ENCODE data around the gene SERTAD4.
"Not testable (repeated sequence)": the region's sequence is repeated elsewhere in the genome, so short reads cannot be mapped to it uniquely, and the experiment has no call there.

Gene SERTAD4

GRCh38 chr1:210262167-210262896, 29.7 kb downstream of the SERTAD4 start:
- no peak for DNase-seq

- DNase-seq, result no peak
Measured at GRCh38 chr1:210262897-210263272, 30.3 kb downstream of the SERTAD4 start.

GRCh38 chr1:210263963-210264362, 31.4 kb downstream of the SERTAD4 start:
- DNase-seq, result no peak

GRCh38 chr1:210264496-210265380, 32.1 kb downstream of the SERTAD4 start:
- no peak for DNase-seq

GRCh38 chr1:210265392-210265955, 32.9 kb downstream of the SERTAD4 start:
- not testable (repeated sequence) for DNase-seq

GRCh38 chr1:210269981-210270380, 37.4 kb downstream of the SERTAD4 start:
- no peak for DNase-seq

GRCh38 chr1:210272666-210273065, 40.1 kb downstream of the SERTAD4 start:
- DNase-seq, result no peak

- no peak for DNase-seq
Measured at GRCh38 chr1:210280221-210280620, 47.6 kb downstream of the SERTAD4 start.

- no peak for DNase-seq
Measured at GRCh38 chr1:210288116-210288515, 55.5 kb downstream of the SERTAD4 start.

- no peak for DNase-seq
Measured at GRCh38 chr1:210289248-210289647, 56.7 kb downstream of the SERTAD4 start.

- no peak for DNase-seq
Measured at GRCh38 chr1:210291081-210291764, 58.6 kb downstream of the SERTAD4 start.

GRCh38 chr1:210291786-210292230, 59.2 kb downstream of the SERTAD4 start:
- DNase-seq, result no peak

- DNase-seq, result no peak
Measured at GRCh38 chr1:210292231-210292871, 59.8 kb downstream of the SERTAD4 start.

- DNase-seq, result no peak
Measured at GRCh38 chr1:210293171-210293607, 60.6 kb downstream of the SERTAD4 start.

GRCh38 chr1:210294999-210295745, 62.6 kb downstream of the SERTAD4 start:
- DNase-seq, result no peak

Data from NK-92 treated with Interleukin-12 subunit alpha and Interleukin-12 subunit beta, amount 100 ng/mL, for 24 hours (cell line).